ENCODE measurements around the gene LPCAT2. TPM values are rescaled to one million over a fixed set of nuclear protein-coding genes. Genes with fewer than 3 reads are reported as not detected.

LPCAT2 gene
- total RNA-seq, 2 experiments from 2014 or later = not detected

GRCh38 chr16:55621771-55622170 is 112.9 kb downstream of the LPCAT2 start:
- no TSS peak for BruUV-seq (replicated peaks)
- CTCF ChIA-PET (ENCODE audit: unreplicated experiment) = no interaction called here
- no peak overlapping the region for H3K27ac ChIP-seq (ENCODE audit: low read depth, low read length, poor library complexity, severe bottlenecking)
- H3K4me1 ChIP-seq (ENCODE audit: insufficient read depth, low read length, poor library complexity, severe bottlenecking) = no peaks in the 10 kb centered on the region
- H3K4me2 ChIP-seq (ENCODE audit: low read length) = no peak overlapping the region
- no peak for DNase-seq (ENCODE audit: low spot score)
- H3K9me3 ChIP-seq (ENCODE audit: low read length) = no peaks in the 10 kb centered on the region
- no peak overlapping the region for H3K4me3 ChIP-seq (ENCODE audit: low read depth, low read length, poor library complexity, severe bottlenecking)
- no peaks in the 10 kb centered on the region for H3K36me3 ChIP-seq (ENCODE audit: insufficient read depth, low read length)
- POLR2A ChIA-PET = no interaction called here
- intact Hi-C loops (cut with micrococcal nuclease; ENCODE audit: unreplicated experiment) = no loop called here
- no peaks in the 10 kb centered on the region for H4K20me1 ChIP-seq (ENCODE audit: insufficient read depth, low read length)
- no peaks in the 10 kb centered on the region for H3K9me2 ChIP-seq (ENCODE audit: insufficient read depth, low read length)
- no peak overlapping the region for H2AFZ ChIP-seq (ENCODE audit: low read length)
- H3K79me2 ChIP-seq (ENCODE audit: insufficient read depth, low read depth, low read length) = no peaks in the 10 kb centered on the region
- TF ChIP-seq EZH2phosphoT487 (IDR thresholded peaks at IDR 0.05; ENCODE audit: borderline replicate concordance, low read depth, low read length) (no peak), CTCF (conservative IDR thresholded peaks at IDR 0.05; ENCODE audit: low read length) (no peak)

- H3K36me3 ChIP-seq (ENCODE audit: insufficient read depth, low read length) = no peaks in the 10 kb centered on the region
- ChIA-PET POLR2A (no interaction called here), CTCF (ENCODE audit: unreplicated experiment) (no interaction called here)
- no peaks in the 10 kb centered on the region for H3K9me3 ChIP-seq (ENCODE audit: low read length)
- intact Hi-C loops (cut with micrococcal nuclease; ENCODE audit: unreplicated experiment) = no loop called here
- no peaks in the 10 kb centered on the region for H3K9me2 ChIP-seq (ENCODE audit: insufficient read depth, low read length)
- DNase-seq (ENCODE audit: low spot score) = no peak
- no TSS peak for BruUV-seq (replicated peaks)
- no peak overlapping the region for H3K27ac ChIP-seq (ENCODE audit: low read depth, low read length, poor library complexity, severe bottlenecking)
- TF ChIP-seq EZH2phosphoT487 (IDR thresholded peaks at IDR 0.05; ENCODE audit: borderline replicate concordance, low read depth, low read length) (no peak), CTCF (conservative IDR thresholded peaks at IDR 0.05; ENCODE audit: low read length) (no peak)
- no peaks in the 10 kb centered on the region for H3K79me2 ChIP-seq (ENCODE audit: insufficient read depth, low read depth, low read length)
- H3K4me2 ChIP-seq (ENCODE audit: low read length) = no peak overlapping the region
- H3K4me1 ChIP-seq (ENCODE audit: insufficient read depth, low read length, poor library complexity, severe bottlenecking) = no peaks in the 10 kb centered on the region
- H4K20me1 ChIP-seq (ENCODE audit: insufficient read depth, low read length) = no peaks in the 10 kb centered on the region
- no peak overlapping the region for H3K4me3 ChIP-seq (ENCODE audit: low read depth, low read length, poor library complexity, severe bottlenecking)
- no peak overlapping the region for H2AFZ ChIP-seq (ENCODE audit: low read length)
Measured at GRCh38 chr16:55622272-55622671, 113.4 kb downstream of the LPCAT2 start.

- H3K9me3 ChIP-seq (ENCODE audit: low read length) = no peaks in the 10 kb centered on the region
- H3K9me2 ChIP-seq (ENCODE audit: insufficient read depth, low read length) = no peaks in the 10 kb centered on the region
- no peaks in the 10 kb centered on the region for H3K36me3 ChIP-seq (ENCODE audit: insufficient read depth, low read length)
- CTCF ChIA-PET (ENCODE audit: unreplicated experiment) = no interaction called here
- POLR2A ChIA-PET = no interaction called here
- no peak overlapping the region for H3K4me3 ChIP-seq (ENCODE audit: low read depth, low read length, poor library complexity, severe bottlenecking)
- no peak overlapping the region for H3K27ac ChIP-seq (ENCODE audit: low read depth, low read length, poor library complexity, severe bottlenecking)
- BruUV-seq (replicated peaks) = no TSS peak
- peak; percentile 9 for DNase-seq (ENCODE audit: low spot score)
- peak overlapping the region; percentile 38; the same call in 1 of the 2 replicates for H2AFZ ChIP-seq (ENCODE audit: low read length)
- TF ChIP-seq CTCF (conservative IDR thresholded peaks at IDR 0.05; ENCODE audit: low read length) (peak; percentile 59), EZH2phosphoT487 (IDR thresholded peaks at IDR 0.05; ENCODE audit: borderline replicate concordance, low read depth, low read length) (no peak)
- H4K20me1 ChIP-seq (ENCODE audit: insufficient read depth, low read length) = no peaks in the 10 kb centered on the region
- H3K79me2 ChIP-seq (ENCODE audit: insufficient read depth, low read depth, low read length) = no peaks in the 10 kb centered on the region
- intact Hi-C loops (cut with micrococcal nuclease; ENCODE audit: unreplicated experiment) = no loop called here
- no peaks in the 10 kb centered on the region for H3K4me1 ChIP-seq (ENCODE audit: insufficient read depth, low read length, poor library complexity, severe bottlenecking)
- H3K4me2 ChIP-seq (ENCODE audit: low read length) = 0 out of 2 replicates have a peak overlapping the region, but pooled peaks have one; percentile 12
Measured at GRCh38 chr16:55622930-55623561, 114.2 kb downstream of the LPCAT2 start.

Data from OCI-LY7 (cell line).